NOMO-1 (cell line): ENCODE data around the gene RGS19.

Experiments
- DNase-seq, 2 experiments: peaks; one replicate each; lab custom pipeline; 2025; ENCODE audit not compliant: unreplicated experiment in 2 of 2; lab: John Stamatoyannopoulos, UW

RGS19 gene

DNA sequence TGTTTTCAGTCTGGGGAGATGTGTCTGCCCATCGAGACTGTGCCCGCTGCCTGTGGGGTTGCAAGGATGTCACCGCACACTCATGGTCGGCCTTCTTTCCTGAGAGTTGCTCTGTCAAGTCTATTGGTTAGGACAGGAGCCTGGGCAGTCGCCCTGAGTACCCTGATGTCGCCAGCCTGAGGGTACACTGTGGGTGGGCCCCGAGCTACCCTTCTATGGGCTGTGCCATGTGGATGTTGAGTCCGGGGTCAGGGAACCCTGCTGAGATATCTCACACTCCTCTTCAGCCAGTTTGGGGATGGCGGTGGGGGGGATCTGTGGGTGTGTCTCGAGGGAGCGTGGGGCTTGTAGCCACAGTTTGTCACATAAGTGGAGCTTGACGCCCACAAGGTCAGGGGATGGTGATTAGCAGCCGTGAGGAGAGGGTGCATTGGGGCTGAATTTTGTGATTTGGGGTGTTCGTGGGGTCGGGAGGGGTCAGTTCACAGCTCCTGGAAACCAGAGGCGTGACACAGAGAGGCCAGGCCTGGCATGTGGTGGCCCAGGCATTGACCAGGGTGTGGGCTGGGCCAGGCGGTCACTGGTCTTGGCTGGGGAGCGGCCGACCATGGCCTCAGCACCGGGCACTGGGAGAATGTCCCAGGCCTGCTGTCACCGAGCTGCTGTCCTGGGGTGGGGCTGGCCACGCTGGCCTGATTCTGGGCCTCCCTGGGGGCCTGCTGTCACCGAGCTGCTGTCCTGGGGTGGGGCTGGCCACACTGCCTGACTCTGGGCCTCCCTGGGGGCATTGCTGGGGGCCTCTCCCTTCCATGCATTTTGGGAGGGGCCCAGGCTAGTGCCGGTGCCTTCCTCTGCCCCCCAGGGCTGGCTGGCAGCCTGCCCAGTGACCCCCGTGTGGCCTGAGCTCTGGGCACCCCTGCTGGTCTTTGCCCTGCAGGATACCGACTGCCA, 29.7 kb upstream of the RGS19 start:
- no peak for DNase-seq

DNA sequence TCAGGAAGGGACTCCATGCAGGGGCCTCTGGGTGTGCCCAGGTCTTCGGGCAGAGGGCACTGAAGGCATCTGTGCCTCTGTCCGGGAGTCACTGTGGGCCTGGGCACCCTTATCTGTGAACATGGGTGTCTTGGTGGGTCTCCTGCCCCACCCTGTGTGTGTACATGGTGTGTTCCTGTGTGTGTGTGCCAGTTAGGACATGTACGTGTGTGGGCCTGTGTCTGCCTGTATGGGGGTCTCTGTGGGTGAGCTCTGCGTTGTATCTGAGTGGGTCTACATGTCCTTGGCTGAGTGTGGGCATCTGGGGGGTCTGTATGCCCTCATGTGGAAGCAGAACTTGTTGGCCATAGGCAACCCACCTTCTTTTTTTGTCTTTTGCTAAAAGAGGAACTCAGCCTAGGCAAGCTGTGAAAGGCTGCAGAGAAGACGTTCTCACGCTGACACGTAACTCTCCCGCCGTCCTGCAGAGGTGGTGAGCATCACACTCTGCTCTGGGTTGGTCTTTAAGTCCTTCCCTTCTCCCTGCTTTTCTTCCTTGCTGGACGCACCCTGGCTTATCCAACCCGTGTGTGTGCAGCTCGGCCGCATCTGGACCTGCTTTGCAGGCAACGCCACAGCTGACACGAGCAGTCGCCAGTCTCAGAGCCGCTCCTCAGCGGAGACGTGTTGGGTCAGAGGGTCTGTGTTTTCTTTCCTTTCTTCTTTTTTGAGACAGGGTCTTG, 28.6 kb upstream of the RGS19 start:
- peak; percentile 76 to 77 for DNase-seq

GRCh38 chr20:64106981-64107735, 27.8 kb upstream of the RGS19 start, which contains the start of gene NPBWR2:
Gene NPBWR2 (minus strand): TSS chr20:64107565. CDS start chr20:64106831, 734 bp downstream.
- DNase-seq = peak in 1 of 2 experiments; percentile 24

DNA sequence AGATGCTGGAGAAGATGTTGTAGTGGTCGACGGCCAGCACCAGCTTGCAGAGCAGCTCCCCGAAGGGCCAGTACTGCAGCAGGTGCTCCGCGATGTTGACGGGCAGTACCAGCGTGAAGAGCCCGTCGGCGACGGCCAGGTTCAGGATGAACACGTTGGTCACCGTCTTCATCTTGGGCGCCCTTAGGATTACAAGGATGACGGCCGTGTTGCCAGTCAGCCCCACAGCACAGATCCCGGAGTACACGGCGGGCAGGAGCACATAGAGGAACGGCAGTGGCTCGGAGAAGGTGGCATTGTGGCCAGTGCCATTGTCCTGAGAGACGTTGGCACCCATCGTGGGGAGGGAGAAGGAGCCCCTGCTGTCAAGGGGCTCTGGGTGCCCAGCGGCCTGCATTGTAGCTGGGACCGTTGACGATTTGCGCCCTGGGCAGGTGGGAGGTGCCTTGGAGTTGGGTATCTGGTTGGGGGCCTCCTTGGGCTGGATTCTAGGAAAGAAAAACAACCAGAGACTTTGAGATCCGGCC, 27.2 kb upstream of the RGS19 start:
- DNase-seq = no peak

GRCh38 chr20:64105846-64106434, 26.6 kb upstream of the RGS19 start:
- DNase-seq = no peak

- no peak for DNase-seq
Observed at GRCh38 chr20:64104667-64105451, 25.5 kb upstream of the RGS19 start.

GRCh38 chr20:64103871-64104666, 24.8 kb upstream of the RGS19 start:
- no peak for DNase-seq

DNA sequence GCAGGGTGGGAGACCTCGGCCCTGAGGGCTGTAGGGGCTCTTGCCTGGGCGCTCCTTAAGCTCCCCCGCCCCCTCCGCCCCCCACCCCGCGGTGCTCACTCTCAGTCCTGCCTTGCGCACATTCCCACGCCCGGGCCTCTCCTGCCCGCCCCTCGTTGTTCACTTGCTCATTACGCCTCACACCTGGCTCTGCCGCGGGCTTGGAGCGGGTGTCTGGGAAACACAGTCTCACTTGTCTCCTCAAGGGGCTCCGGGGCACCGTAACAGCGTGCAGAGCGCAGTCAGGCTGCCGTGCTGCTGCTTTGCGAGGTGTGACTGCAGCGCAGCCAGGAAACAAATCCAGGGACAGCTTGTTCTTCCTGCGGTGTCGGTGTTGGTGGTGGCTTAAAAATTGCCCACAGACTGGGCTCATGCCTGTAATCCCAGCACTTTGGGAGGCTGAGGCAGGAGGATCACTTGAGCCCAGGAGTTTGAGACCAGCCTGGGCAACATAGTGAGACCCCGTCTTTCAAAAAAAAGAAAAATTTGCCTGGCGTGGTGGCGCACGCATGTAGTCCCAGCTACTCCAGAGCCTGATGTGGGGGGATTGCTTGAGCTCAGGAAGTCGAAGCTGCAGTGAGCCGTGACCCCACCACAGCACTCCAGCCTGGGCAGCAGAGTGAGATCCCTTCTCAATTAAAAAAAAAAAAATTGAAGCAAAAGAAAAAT, 23.5 kb upstream of the RGS19 start:
- DNase-seq = no peak

DNA sequence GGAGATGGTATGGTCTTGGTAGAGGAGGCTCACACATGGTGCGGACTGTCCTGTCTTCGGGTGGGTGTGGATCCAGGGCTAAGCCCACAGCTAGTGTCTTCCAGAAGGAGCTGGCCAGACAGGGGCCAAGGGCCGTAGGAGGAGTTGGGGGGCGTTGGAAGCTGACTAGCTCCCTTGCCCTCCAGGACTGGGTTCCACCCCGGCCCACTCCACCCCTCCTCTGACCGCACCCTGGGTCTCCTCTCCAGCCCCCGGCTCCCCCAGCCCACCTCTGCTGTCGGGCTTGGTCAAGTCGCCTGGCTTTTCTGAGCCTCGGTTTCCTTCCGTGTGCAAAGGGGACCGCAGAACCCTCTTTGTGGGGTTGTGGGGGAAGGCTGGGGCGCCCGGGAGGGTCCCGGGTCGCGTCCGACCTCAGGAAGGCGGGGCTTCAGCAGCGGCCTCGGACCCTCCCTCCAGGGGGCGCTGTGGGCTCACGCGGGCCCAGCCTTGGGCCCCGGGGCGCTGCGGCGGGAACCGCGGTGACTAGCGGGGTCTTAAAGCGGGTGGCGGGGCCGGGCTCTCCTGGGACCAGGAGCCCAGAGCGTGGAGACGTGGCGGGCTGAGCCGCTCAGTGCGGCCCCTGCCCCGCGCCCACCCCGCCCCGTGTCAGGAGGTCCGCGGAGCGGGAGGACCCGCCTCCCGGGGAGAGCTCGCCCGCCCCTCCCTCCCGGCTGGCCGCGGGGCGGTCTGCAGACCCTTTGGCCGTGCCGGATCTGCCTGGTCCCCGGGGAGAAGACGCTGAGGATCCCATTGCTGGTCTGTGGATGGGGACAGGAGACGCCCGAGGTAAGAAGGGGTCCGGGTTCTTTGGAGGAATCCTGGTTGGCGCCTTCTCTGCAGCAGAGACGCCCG, 22.7 kb upstream of the RGS19 start:
- peak; percentile 22 to 38 for DNase-seq

- no peak for DNase-seq
Observed at GRCh38 chr20:64100946-64101688, 21.8 kb upstream of the RGS19 start.

DNA sequence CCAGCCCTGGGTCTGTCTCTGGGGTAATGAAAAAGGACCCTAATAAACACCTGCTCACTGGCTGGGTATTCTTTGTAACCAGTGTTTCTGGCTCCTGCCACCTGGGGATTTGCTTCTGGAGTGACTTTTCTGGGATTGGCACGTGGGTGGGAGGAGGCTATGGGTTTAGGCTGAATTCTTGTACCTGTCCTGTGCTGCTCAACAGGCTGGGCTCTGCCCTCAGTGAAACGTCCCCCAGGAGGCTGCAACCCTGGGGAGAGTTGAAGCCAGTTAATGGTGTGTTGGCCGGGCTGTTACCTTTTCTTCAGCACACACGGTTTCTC, 21.2 kb upstream of the RGS19 start:
- DNase-seq = no peak

DNA sequence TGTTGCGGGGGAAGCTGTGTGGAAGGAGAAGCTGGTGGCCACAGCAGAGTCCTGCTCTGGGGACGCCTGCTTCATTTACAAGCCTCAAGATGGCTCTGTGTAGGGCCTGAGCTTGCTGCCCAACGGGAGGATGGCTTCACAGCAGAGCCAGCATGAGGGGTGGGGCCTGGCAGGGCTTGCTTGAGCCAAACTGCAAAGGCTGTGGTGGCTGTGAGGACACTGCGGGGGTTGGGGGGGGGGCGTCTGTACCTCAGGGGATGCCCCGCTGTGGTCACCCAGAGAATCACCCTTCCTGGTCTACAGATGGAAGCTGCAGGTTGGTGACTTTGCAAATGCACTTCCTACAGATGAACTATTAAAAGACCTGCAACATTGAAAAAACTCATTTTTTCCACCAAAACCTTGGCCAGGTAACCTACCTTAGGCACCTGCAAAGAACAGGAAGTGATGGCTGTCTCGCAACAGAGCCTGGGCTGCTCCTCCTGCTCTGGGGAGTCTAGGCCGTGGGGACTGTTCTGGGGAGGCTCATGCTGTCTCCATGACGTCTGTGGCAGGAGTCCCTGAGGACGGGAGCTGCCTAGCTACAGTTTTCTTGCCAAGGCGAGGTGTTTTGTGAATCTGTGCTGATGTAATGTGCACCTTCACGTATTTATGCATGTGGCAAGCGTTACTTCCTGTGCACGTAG, 20.7 kb upstream of the RGS19 start:
- no peak for DNase-seq

DNA sequence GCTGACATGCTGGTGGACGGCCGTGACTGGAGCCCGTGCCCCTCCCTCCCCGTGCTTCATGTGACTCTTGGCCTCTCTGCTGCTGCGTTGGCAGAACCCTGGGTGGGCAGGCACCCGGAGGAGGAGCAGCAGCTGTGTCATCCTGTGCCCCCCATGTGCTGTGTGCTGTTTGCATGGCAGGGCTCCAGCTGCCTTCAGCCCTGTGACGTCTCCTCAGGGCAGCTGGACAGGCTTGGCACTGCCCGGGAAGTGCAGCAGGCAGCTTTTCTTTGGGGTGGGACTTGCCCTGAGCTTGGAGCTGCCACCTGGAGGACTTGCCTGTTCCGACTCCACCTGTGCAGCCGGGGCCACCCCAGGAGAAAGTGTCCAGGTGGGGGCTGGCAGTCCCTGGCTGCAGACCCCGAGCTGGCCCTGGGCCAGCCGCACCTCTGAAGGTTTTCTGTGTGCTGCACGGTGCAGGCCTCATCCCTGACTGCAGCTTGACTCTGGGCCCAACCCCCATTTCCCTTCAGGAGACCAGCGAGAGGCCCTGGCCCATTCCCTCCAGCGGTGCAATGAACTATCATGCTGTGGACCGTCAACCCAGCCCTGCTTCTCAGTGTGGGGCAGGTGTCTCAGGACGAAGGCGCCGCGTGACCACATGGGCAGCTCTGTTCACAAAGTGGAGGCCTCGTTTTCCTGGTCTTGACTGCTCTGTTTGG, 19.9 kb upstream of the RGS19 start:
- DNase-seq = no peak

DNA sequence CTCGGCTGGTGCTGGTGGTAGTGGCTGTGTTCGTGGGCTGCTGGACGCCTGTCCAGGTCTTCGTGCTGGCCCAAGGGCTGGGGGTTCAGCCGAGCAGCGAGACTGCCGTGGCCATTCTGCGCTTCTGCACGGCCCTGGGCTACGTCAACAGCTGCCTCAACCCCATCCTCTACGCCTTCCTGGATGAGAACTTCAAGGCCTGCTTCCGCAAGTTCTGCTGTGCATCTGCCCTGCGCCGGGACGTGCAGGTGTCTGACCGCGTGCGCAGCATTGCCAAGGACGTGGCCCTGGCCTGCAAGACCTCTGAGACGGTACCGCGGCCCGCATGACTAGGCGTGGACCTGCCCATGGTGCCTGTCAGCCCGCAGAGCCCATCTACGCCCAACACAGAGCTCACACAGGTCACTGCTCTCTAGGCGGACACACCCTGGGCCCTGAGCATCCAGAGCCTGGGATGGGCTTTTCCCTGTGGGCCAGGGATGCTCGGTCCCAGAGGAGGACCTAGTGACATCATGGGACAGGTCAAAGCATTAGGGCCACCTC, 19.2 kb upstream of the RGS19 start:
- no peak for DNase-seq

DNA sequence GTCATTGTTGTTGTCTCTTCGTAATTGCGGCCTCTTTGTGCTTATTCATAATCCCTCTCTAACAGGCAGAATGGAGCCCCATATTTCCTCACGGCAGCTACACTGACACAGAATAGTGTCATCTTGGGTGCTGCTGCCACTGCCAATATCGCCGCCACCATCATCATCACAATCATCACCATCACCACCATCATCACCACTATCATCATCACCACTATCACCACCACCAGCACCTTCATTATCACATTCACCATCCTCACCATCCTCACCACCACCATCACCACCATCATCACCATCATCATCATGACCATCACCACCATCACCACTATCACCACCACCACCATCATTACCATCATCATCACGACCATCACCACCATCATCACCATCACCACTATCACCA, 17.2 kb upstream of the RGS19 start:
- no peak for DNase-seq
